ENCODE data around the gene MRFAP1L1.

MRFAP1L1 gene

GRCh38 chr4:6750286-6751221 lies 40.9 kb upstream of the MRFAP1L1 start:
- H3K9me3 ChIP-seq (ENCODE audit: control insufficient read depth, insufficient read depth, low read depth, low read length) = no peaks in the 10 kb centered on the region
- POLR2A ChIA-PET = no interaction called here
- no peaks in the 10 kb centered on the region for H3K36me3 ChIP-seq (ENCODE audit: control insufficient read depth in 2 of 2, insufficient read depth in 1 of 2, low read length in 2 of 2)
- H3K4me3 ChIP-seq (ENCODE audit: low read depth, low read length) = no peak overlapping the region
- H3K4me1 ChIP-seq (ENCODE audit: control insufficient read depth, insufficient read depth, low read length) = no peaks in the 10 kb centered on the region
- TF ChIP-seq, protein P1, sequence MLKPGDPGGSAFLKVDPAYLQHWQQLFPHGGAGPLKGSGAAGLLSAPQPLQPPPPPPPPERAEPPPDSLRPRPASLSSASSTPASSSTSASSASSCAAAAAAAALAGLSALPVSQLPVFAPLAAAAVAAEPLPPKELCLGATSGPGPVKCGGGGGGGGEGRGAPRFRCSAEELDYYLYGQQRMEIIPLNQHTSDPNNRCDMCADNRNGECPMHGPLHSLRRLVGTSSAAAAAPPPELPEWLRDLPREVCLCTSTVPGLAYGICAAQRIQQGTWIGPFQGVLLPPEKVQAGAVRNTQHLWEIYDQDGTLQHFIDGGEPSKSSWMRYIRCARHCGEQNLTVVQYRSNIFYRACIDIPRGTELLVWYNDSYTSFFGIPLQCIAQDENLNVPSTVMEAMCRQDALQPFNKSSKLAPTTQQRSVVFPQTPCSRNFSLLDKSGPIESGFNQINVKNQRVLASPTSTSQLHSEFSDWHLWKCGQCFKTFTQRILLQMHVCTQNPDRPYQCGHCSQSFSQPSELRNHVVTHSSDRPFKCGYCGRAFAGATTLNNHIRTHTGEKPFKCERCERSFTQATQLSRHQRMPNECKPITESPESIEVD (tag by site-specific recombination; IDR thresholded peaks at IDR 0.05) = no peak
- TF ChIP-seq ZNF785 (tag by site-specific recombination; IDR thresholded peaks at IDR 0.05) (no peak), SCRT1 (tag by site-specific recombination; IDR thresholded peaks at IDR 0.05; ENCODE audit: borderline replicate concordance) (no peak), ZNF626 (tag by site-specific recombination; IDR thresholded peaks at IDR 0.05) (no peak), ZNF623 (tag by site-specific recombination; IDR thresholded peaks at IDR 0.05) (no peak), ZNF169 (tag by site-specific recombination; IDR thresholded peaks at IDR 0.05) (no peak), ZNF362 (tag by site-specific recombination; IDR thresholded peaks at IDR 0.05) (no peak)
- TF ChIP-seq, protein P2, sequence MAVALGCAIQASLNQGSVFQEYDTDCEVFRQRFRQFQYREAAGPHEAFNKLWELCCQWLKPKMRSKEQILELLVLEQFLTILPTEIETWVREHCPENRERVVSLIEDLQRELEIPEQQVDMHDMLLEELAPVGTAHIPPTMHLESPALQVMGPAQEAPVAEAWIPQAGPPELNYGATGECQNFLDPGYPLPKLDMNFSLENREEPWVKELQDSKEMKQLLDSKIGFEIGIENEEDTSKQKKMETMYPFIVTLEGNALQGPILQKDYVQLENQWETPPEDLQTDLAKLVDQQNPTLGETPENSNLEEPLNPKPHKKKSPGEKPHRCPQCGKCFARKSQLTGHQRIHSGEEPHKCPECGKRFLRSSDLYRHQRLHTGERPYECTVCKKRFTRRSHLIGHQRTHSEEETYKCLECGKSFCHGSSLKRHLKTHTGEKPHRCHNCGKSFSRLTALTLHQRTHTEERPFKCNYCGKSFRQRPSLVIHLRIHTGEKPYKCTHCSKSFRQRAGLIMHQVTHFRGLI (tag by site-specific recombination; IDR thresholded peaks at IDR 0.05) = no peak
- H3K27ac ChIP-seq (ENCODE audit: extremely low read depth, low read depth, low read length) = no peak overlapping the region
- CTCF ChIA-PET = no interaction called here

DNA sequence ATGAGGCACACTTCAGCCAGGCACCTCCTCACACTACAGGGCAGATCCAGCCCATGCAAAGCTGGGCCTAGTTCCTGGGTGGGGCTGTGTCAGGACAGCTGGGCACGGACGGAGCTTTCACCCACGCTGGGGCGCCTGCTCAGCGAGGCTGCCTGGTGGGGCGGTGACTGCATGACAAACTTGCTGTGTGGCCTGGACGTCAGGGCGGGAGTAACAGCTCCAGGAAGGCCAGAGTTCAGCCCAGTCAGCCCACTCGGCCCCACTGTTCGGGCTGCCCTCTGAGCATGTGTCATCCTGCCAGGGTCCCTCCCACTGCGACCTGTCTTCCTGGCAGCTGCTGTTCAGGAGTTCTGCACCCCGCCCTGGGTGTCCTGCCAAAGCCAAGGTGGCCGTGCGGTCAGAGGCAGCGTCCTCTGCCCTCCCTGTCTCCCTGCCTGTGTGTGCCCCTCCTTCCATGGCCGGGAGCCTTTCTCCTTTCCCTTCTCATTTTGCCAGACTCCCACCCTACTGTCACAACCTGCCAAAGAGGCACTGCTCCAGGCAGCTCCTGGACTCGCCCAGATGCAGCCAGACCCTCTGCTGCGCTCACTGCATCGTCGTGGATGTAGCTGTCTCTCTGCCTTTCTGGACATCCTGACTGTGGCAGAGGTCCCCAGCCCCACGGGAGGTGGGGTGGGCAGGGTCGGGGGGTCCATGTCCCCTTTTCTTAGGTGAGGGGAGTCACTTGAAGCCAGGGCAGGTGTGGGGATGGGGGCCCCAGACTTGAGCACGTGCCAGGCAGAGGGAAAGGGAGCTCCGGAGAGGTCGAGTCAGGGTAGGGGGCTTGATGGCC lies 39.9 kb upstream of the MRFAP1L1 start:
- CTCF ChIA-PET = interaction anchor here (1.1 kb wide), 1 partner anchor 124 kb away, joined by 3 read pairs; no protein-coding TSS in a partner anchor
- H3K9me3 ChIP-seq (ENCODE audit: control insufficient read depth, insufficient read depth, low read depth, low read length) = no peaks in the 10 kb centered on the region
- H3K4me3 ChIP-seq (ENCODE audit: low read depth, low read length) = no peak overlapping the region
- no peak overlapping the region for H3K27ac ChIP-seq (ENCODE audit: extremely low read depth, low read depth, low read length)
- H3K4me1 ChIP-seq (ENCODE audit: control insufficient read depth, insufficient read depth, low read length) = no peaks in the 10 kb centered on the region
- H3K36me3 ChIP-seq (ENCODE audit: control insufficient read depth in 2 of 2, insufficient read depth in 1 of 2, low read length in 2 of 2) = no peaks in the 10 kb centered on the region
- POLR2A ChIA-PET = no interaction called here
- no peak for TF ChIP-seq ZBTB21 (tag by site-specific recombination; IDR thresholded peaks at IDR 0.05)
- TF ChIP-seq ZNF670 (tag by site-specific recombination; IDR thresholded peaks at IDR 0.05; ENCODE audit: low read depth) = no peak
- no peak for TF ChIP-seq ZNF302 (tag by site-specific recombination; IDR thresholded peaks at IDR 0.05; ENCODE audit: low read depth)
- no peak for TF ChIP-seq ZNF416 (tag by site-specific recombination; IDR thresholded peaks at IDR 0.05)
- no peak for TF ChIP-seq ZNF549 (tag by site-specific recombination; IDR thresholded peaks at IDR 0.05)
- TF ChIP-seq, protein P3, sequence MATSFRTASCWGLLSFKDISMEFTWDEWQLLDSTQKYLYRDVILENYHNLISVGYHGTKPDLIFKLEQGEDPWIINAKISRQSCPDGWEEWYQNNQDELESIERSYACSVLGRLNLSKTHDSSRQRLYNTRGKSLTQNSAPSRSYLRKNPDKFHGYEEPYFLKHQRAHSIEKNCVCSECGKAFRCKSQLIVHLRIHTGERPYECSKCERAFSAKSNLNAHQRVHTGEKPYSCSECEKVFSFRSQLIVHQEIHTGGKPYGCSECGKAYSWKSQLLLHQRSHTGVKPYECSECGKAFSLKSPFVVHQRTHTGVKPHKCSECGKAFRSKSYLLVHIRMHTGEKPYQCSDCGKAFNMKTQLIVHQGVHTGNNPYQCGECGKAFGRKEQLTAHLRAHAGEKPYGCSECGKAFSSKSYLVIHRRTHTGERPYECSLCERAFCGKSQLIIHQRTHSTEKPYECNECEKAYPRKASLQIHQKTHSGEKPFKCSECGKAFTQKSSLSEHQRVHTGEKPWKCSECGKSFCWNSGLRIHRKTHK (tag by site-specific recombination; IDR thresholded peaks at IDR 0.05) = no peak
- TF ChIP-seq YY2 (tag by site-specific recombination; IDR thresholded peaks at IDR 0.05) = no peak
- no peak for TF ChIP-seq ZNF677 (tag by site-specific recombination; IDR thresholded peaks at IDR 0.05)
- TF ChIP-seq, protein P4, sequence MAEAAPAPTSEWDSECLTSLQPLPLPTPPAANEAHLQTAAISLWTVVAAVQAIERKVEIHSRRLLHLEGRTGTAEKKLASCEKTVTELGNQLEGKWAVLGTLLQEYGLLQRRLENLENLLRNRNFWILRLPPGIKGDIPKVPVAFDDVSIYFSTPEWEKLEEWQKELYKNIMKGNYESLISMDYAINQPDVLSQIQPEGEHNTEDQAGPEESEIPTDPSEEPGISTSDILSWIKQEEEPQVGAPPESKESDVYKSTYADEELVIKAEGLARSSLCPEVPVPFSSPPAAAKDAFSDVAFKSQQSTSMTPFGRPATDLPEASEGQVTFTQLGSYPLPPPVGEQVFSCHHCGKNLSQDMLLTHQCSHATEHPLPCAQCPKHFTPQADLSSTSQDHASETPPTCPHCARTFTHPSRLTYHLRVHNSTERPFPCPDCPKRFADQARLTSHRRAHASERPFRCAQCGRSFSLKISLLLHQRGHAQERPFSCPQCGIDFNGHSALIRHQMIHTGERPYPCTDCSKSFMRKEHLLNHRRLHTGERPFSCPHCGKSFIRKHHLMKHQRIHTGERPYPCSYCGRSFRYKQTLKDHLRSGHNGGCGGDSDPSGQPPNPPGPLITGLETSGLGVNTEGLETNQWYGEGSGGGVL (tag by site-specific recombination; IDR thresholded peaks at IDR 0.05) = no peak
- TF ChIP-seq EGR2 (tag by site-specific recombination; IDR thresholded peaks at IDR 0.05; ENCODE audit: low read depth) = peak; percentile 49
- TF ChIP-seq PRDM4 (tag by site-specific recombination; IDR thresholded peaks at IDR 0.05) = no peak

All from HEK293 (cell line).